OCI-LY7 (cell line): ENCODE measurements around the gene MIEF2. TPM values are rescaled to one million over a fixed set of nuclear protein-coding genes. Genes with fewer than 3 reads are reported as not detected.

Source experiments
- BruUV-seq: library from RNA; stranded (reverse); fragments of 400-500 nt; replicated peaks from 2 replicates; lab custom pipeline; 2021; lab: Mats Ljungman, UMichigan
- CTCF ChIA-PET: fragments of 300-600 bp; sonication (Branson Sonifier 250); formaldehyde crosslinking; loops from one replicate; lab custom pipeline; 2022; ENCODE audit warnings: antibody characterized with exemption; ENCODE audit not compliant: unreplicated experiment; lab: Charles Lee
- POLR2A ChIA-PET: fragments of 300-600 bp; sonication (Branson Sonifier 250); formaldehyde crosslinking; loops from one replicate; lab custom pipeline; 2022; ENCODE audit warnings: antibody characterized with exemption; lab: Charles Lee
- DNase-seq: peaks from one replicate; pipeline ENCODE4 v3.0.0-alpha.2; 2015; ENCODE audit warnings: low spot score
- H2AFZ ChIP-seq: fragments of 200-600 bp; sonication (generic), shearing (Covaris generic); 2 replicates; pipeline ENCODE4 v1.6.1; 2014; ENCODE audit warnings: mild to moderate bottlenecking, antibody characterized with exemption, low read length, moderate library complexity
- H3K27ac ChIP-seq: fragments of 200-600 bp; sonication (generic); 2 replicates; pipeline ENCODE4 v1.5.1; 2014; ENCODE audit warnings: mixed run types, low read depth, mild to moderate bottlenecking, moderate library complexity, low read length, inconsistent platforms; ENCODE audit not compliant: poor library complexity, severe bottlenecking
- H3K36me3 ChIP-seq: fragments of 200-600 bp; sonication (generic); 2 replicates; pipeline ENCODE4 v1.6.1; 2014; ENCODE audit warnings: mild to moderate bottlenecking, antibody characterized with exemption, low read length, moderate library complexity, mixed read lengths; ENCODE audit not compliant: insufficient read depth
- H3K4me1 ChIP-seq: fragments of 200-600 bp; sonication (generic); 2 replicates; pipeline ENCODE4 v1.5.1; 2014; ENCODE audit warnings: mild to moderate bottlenecking, low read length; ENCODE audit not compliant: insufficient read depth, poor library complexity, severe bottlenecking
- H3K4me2 ChIP-seq: fragments of 200-600 bp; sonication (generic); 2 replicates; pipeline ENCODE4 v1.6.1; 2014; ENCODE audit warnings: mild to moderate bottlenecking, low read length
- H3K4me3 ChIP-seq: fragments of 200-600 bp; sonication (generic); 2 replicates; pipeline ENCODE4 v1.5.1; 2014; ENCODE audit warnings: mild to moderate bottlenecking, low read depth, low read length; ENCODE audit not compliant: poor library complexity, severe bottlenecking
- H3K79me2 ChIP-seq: fragments of 200-600 bp; sonication (generic); 2 replicates; pipeline ENCODE4 v1.6.1; 2016; ENCODE audit warnings: low read depth, mild to moderate bottlenecking, low read length, moderate library complexity, mixed read lengths; ENCODE audit not compliant: insufficient read depth
- H3K9me2 ChIP-seq: fragments of 200-600 bp; sonication (generic); 2 replicates; pipeline ENCODE4 v1.6.1; 2016; ENCODE audit warnings: mild to moderate bottlenecking, low read length, mixed read lengths; ENCODE audit not compliant: insufficient read depth
- H3K9me3 ChIP-seq: fragments of 200-600 bp; sonication (generic); 2 replicates; pipeline ENCODE4 v1.6.1; 2014; ENCODE audit warnings: mild to moderate bottlenecking, mixed run types, low read length, mixed read lengths
- H4K20me1 ChIP-seq: fragments of 200-600 bp; sonication (generic); 2 replicates; pipeline ENCODE4 v1.6.1; 2014; ENCODE audit warnings: mild to moderate bottlenecking, antibody characterized with exemption, low read length, moderate library complexity, mixed read lengths; ENCODE audit not compliant: insufficient read depth
- CTCF ChIP-seq: fragments of 200-600 bp; sonication (generic); conservative IDR thresholded peaks from 2 replicates; pipeline ENCODE4 v1.5.1; 2014; ENCODE audit warnings: mild to moderate bottlenecking, antibody characterized with exemption, low read length, moderate library complexity, mixed read lengths
- EZH2phosphoT487 ChIP-seq: fragments of 200-600 bp; sonication (generic); IDR thresholded peaks from 2 replicates; pipeline ENCODE4 v1.6.1; 2018; ENCODE audit warnings: low read depth, borderline replicate concordance, mild to moderate bottlenecking, mixed run types, antibody characterized with exemption, low read length, moderate library complexity, mixed read lengths
- intact Hi-C: fragments of 100-400 bp; cut with micrococcal nuclease; formaldehyde crosslinking; loops from one replicate; pipeline ENCODE4 v1.10.0; 2022; ENCODE audit not compliant: unreplicated experiment
- total RNA-seq, 2 experiments: library from RNA; depleted of rRNA in 1 of 2; stranded (reverse); fragments of >200 nt in 1 of 2; shearing (Covaris generic) in 1 of 2; gene quantifications; 2 replicates each; pipeline ENCODE4 v1.2.3, GENCODE V29; 2014 to 2022

The MIEF2 gene
- total RNA-seq, 2 experiments from 2014 or later = 7.9 to 11.8 TPM

DNA sequence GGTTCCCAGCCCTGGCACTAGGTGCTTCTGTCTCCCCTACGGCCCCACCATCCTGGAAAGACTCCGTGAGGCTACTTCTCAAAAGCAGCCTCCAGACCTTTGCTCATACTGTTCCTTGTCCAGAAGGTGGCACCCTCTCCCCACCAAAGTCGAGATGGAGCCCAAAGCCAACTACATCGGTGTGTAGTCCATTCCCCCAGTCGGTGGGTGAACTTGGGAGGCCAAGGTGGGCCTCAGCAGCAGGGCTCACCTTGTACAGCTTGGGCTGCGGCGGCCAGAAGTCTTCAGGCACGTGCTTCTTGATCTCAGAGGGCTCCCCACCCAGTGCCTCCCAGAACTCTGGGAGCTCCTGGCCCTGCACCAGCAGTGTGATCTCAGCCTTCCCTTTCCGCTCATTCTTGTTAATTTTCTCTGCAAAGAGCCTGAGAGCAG, 12.1 kb upstream of the MIEF2 start:
- no peaks in the 10 kb centered on the region for H3K9me2 ChIP-seq
- H3K4me2 ChIP-seq = no peak overlapping the region
- no peaks in the 10 kb centered on the region for H3K9me3 ChIP-seq
- peak; percentile 81 for DNase-seq
- intact Hi-C loops = loop anchor here (5.0 kb wide), 1 partner anchor 69 kb away; the partner anchor contains the start of gene SMCR8
- no peaks in the 10 kb centered on the region for H3K79me2 ChIP-seq
- TF ChIP-seq CTCF (peak; percentile 89), EZH2phosphoT487 (no peak)
- CTCF ChIA-PET = no interaction called here
- POLR2A ChIA-PET = no interaction called here
- H3K27ac ChIP-seq = no peak overlapping the region
- peaks cover 74% of the 10 kb centered on the region for H3K36me3 ChIP-seq
- no peaks in the 10 kb centered on the region for H3K4me1 ChIP-seq
- H4K20me1 ChIP-seq = no peaks in the 10 kb centered on the region
- no peak overlapping the region for H3K4me3 ChIP-seq
- BruUV-seq = no TSS peak
- H2AFZ ChIP-seq = no peak overlapping the region

- Histone ChIP-seq H3K36me3 (peaks cover 79% of the 10 kb centered on the region), H3K27ac (no peak overlapping the region), H3K79me2 (no peaks in the 10 kb centered on the region), H2AFZ (no peak overlapping the region), H3K9me2 (no peaks in the 10 kb centered on the region), H3K4me3 (no peak overlapping the region), H3K9me3 (no peaks in the 10 kb centered on the region), H4K20me1 (no peaks in the 10 kb centered on the region), H3K4me1 (no peaks in the 10 kb centered on the region), H3K4me2 (no peak overlapping the region)
- ChIA-PET CTCF (no interaction called here), POLR2A (no interaction called here)
- intact Hi-C loops = loop anchor here (5.0 kb wide), 1 partner anchor 68 kb away; the partner anchor contains the start of gene SMCR8
- no peak for DNase-seq
- TF ChIP-seq EZH2phosphoT487 (no peak), CTCF (no peak)
- BruUV-seq = no TSS peak
Observed at GRCh38 chr17:18248811-18249210, 11.7 kb upstream of the MIEF2 start.

DNA sequence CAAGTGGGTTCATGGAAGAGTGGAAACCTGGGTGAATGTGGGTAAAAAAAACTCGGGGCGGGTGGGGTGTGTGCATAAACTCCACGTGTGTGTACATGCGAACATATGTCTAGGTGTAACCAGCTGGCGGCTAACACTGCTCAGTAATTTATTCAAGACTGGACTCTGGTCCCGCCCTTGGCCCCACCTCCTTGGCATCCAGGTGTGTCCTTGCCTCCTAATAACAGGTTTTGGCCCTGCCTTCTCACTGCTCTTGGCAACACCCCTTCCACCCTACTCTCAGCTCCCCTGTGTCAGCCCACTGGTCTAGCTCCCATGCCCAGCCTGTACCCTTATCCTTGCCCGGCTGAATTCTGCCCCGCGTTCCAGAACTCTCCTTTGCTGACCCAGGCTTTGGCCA, 10.2 kb upstream of the MIEF2 start:
- H4K20me1 ChIP-seq = no peaks in the 10 kb centered on the region
- POLR2A ChIA-PET = no interaction called here

More for the DNA sequence above, 10.2 kb upstream of the MIEF2 start:
- peaks cover 87% of the 10 kb centered on the region for H3K36me3 ChIP-seq
- no peak for DNase-seq
- H3K79me2 ChIP-seq = no peaks in the 10 kb centered on the region
- H3K9me3 ChIP-seq = no peaks in the 10 kb centered on the region
- no peak overlapping the region for H3K4me3 ChIP-seq
- no peak overlapping the region for H2AFZ ChIP-seq
- intact Hi-C loops = no loop called here
- no peak overlapping the region for H3K27ac ChIP-seq
- CTCF ChIA-PET = no interaction called here
- no peaks in the 10 kb centered on the region for H3K4me1 ChIP-seq
- TF ChIP-seq EZH2phosphoT487 = no peak
- no peak for TF ChIP-seq CTCF
- no peaks in the 10 kb centered on the region for H3K9me2 ChIP-seq
- no TSS peak for BruUV-seq
- H3K4me2 ChIP-seq = no peak overlapping the region
